D341Med (cell line): ENCODE results near the gene MDFI.
A peak's percentile ranks its signal among the peaks of the same experiment; 100 is the strongest.
"Not testable (repeated sequence)": the region's sequence is repeated elsewhere in the genome, so short reads cannot be mapped to it uniquely, and the experiment has no call there.

Experiments
- DNase-seq: peaks from one replicate; pipeline ENCODE4 v3.0.0; 2012; ENCODE audit warnings: low spot score

MDFI gene

DNA sequence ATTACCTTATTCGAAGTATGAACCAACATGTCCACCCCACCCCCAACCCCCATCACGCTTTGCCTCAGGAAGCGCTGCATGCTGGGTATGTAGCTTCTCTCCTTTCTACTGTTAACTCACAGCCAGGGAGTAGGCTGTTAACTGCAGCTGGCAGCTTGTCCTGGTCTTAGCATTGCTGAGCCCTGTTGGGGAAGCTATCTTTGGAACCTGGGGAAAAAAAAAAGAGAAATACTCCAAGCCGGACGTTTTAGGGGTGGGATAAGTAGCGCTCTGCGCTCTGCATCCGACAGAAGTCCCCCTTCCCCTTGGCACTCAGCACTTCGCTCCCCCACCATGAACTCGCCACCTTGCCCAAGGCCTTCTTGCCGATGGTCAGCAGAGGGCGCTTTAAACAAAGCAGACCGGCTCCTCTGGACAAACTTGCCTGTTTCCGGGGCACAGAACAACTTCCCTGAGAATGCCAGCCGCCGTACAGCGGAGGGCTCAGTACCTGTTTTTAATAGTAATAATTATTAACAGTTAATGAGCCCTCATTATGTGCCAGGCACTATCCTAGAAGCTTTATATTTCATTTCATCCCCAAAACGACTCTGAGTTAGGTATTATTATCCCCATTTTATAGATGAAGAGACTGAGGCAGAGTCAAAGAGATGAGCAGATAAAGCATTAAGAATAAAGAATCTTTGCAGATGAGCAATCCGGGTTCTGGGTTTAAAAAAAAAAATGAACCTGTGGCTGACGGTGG is 35.2 kb upstream of the MDFI start:
- DNase-seq, result peak; percentile 85

DNA sequence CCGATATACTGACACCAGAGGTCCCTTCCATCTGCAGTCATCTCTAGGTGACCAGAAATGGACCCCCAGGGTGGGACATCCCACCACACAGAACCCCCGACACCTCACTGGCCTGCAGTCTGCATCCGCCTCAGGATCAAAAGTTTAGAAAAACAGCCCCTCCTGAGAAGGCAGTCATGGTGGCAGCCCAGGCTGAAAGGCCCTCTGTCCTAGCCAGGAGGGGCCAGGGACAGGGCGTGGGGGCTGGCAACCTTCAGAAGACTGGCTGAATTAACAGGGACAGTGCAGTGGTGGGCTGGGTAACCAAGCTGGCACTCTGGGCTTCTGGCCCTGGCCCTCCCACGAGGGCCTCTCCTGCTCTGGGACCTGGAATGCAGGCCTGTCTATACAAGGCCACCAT is 34.3 kb upstream of the MDFI start:
- DNase-seq, result no peak

DNA sequence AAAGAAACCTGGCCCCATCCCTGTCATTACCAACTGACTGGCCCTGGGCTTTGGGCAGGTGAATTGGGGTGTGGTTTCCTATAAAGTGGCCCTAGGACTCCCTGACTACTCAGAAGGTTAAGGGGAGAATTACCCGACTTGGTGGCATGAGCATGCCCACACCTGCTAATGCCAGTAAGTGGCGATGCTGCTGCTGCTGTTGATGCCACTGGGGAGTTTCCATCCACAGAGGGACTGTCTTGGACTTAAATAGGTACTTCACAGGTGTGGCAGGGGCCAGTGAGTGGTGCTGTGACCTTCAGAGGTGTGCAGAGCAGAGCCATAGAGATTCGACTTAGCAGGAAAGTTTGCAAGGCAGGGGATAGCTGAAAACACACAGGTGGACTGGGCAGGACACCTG is 32.6 kb upstream of the MDFI start:
- no peak for DNase-seq

GRCh38 chr6:41607036-41607435 is 31.2 kb upstream of the MDFI start:
- DNase-seq, result no peak

DNA sequence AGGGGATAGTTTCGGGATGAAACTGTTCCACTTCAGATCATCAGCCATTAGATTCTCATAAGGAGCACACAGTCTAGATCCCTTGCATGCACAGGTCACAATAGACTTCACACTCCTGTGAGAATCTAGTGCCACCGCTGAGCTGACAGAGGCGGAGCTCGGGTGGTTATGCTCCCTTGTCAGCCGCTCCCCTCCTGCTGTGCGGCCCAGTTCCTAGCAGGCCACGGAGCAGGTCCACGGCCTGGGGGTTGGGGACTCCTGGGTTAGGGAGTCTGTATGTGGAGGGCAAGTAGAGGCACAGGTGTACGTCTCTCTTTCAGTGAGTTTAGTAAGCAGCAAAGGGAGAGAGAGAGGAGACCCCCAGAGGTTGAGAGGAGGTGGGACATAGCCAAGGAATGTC is 30.5 kb upstream of the MDFI start:
- no peak for DNase-seq

- DNase-seq, result no peak
These were observed 29.7 kb upstream of the MDFI start for GRCh38 chr6:41608443-41609151.

DNA sequence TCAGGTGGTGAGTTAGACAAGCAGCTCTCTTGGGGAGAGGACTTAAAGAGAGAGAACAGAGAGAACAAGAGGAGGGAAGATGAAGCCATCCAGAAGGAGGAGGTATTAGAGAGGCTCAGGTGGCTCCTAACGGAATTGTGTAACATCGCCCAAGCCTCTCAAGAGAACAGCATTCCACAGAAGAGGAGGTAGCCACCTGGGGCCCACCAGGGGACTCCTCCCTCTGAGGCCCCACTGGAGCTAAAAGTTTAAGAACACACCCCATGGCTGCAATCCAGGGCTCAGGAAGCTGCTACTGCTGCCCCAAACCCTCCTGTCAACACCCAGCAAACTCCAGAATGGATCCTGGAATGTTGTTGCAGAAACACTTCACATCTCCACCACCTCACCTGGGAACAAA is 23.6 kb upstream of the MDFI start:
- DNase-seq, result no peak

- DNase-seq, result no peak
These were observed 23.0 kb upstream of the MDFI start for GRCh38 chr6:41615311-41615710.

DNA sequence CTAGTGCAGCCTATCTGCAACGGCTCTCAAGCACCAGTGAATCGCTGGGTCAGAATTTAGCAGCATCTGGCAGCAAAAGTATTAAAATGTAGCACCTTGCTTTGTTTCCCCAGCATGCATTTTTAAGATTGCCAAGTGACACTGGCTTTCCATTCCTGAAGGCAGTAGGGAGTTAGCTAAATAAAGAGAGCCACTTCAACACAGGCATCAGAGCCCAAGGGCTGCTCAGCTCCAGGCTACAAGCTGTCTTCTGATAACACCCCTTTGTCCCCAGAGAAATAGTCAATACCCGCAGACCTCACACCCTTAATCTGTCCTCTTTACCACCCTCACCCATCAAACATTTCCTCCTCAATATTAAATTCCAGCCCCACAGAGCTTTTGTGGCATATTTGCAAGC is 19.7 kb upstream of the MDFI start:
- DNase-seq, result no peak

GRCh38 chr6:41619193-41619592 is 19.1 kb upstream of the MDFI start:
- DNase-seq, result not testable (repeated sequence)

GRCh38 chr6:41621367-41621766 is 16.9 kb upstream of the MDFI start:
- DNase-seq, result no peak

GRCh38 chr6:41621802-41622201 is 16.5 kb upstream of the MDFI start:
- no peak for DNase-seq

DNA sequence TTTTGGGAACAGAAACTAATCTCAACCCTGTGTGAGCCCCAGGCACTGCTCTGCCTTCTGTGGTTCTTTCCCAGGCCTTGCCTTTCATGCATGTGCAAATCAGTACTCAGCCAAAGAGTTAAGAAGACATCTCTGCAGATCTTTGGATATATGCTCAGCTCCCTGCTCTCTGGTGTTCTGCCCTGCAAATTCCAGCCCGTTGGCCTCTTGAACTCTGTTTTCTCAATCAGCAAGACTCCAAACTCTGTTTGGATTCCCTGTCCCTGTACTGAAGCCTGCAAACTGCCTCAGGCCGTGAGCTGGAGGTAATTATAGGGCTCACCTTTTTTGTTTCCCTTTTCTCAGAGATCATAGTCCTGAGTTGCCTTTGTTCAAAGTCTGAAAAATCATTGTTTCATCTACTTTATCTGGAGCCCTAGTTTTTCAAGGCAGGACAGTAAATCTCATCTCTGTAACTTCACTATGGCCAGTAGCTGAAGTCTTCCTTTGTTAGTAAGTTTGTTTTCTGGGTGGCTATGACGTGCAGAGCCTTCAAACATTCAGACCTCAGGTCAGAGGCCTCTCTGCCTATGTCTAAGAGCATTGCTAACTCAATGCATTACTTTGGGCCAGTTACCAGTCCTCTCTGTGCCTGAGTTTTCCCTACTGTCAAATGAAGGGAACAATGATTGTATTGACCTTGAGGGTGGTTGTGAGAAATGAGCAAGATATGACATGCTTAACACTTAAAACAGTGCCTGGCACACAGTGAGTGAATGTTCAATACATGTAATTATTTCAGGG is 15.9 kb upstream of the MDFI start:
- no peak for DNase-seq

DNA sequence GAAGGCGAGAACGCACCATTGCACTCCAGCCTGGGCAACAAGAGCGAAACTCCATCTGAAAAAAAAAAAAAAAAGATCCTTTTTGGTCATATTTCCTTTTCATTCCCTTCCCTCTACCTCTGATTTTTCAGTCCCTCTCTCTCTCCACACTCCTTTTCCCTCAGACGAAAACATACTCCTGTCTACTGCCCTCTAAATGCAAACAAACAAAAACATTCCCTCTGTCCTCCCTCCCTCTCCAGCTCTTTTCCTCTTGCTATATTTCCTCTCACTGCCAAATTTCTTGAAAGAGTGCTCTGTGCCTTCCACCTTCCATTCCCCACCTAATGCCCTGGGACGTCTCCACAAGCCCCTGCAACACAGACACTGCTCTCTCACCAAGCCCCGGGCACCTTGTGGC is 14.9 kb upstream of the MDFI start:
- no peak for DNase-seq

DNA sequence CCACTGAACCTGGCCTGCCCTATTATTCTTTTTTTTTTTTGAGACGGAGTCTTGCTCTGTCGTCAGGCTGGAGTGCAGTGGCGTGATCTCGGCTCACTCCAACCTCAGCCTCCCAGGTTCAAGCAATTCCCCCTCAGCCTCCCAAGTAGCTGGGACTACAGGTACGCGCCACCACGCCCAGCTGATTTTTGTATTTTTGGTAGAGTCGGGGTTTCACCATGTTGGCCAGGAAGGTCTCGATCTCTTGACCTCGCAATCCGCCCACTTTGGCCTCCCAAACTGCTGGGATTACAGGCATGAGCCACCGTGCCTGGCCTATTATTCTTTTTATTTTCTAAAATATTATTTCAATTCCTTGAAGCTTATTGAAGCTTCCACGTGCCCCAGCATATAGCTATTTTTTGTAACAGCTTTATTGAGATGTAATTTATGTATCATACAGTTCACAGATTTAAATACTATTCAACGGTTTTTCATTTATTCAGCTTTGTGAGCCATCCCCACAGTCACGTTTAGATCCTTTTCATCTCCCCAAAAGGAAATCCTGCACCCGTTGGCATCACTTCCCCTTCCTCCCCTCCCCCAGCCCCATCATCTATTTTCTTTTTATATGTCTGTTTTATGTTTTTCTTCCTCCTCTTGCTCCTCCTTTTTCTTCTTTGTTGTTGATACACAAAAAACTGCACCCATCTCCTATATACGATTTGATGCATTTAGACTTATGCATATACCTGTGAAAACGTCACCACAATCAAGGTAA is 13.5 kb upstream of the MDFI start:
- DNase-seq, result no peak

DNA sequence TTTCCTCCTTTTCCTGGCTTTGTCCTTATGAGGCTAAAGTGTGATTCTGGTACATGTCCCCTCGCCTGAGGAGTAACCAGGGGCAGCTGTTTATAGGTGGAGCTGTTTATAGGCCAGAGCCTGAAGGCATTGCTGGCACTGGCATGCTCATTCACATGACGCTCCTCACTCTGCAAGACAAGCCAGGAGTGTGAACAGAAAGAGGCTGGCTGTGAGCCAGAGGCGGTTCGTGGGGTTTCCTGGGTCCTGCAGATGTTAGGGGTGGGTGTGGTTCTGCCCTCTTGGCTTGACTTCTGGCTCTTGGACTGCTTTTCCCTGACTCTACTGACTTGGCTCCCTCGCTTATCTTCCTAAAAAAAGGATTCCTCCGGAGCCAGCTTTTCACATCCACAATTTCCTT is 12.8 kb upstream of the MDFI start:
- DNase-seq, result no peak

DNA sequence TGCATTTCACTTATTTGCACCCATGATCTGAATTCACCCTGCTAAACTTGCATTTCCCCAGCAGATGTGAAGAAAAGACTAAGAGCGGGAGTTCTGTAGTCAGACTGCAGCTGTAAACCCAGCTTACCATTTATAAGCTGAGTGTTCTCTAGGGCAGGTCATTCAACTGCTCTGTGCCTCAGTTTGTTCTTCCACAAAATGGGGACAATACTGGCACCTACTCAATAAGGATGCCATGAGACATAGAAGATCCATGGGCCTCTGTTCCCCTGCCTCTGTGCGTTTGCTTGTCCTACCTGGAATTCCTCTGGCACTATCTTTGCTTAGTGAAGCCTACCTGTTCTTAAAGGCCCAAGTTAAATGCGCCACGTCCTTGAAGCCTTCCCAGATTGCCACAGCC is 12.2 kb upstream of the MDFI start:
- DNase-seq, result no peak

DNA sequence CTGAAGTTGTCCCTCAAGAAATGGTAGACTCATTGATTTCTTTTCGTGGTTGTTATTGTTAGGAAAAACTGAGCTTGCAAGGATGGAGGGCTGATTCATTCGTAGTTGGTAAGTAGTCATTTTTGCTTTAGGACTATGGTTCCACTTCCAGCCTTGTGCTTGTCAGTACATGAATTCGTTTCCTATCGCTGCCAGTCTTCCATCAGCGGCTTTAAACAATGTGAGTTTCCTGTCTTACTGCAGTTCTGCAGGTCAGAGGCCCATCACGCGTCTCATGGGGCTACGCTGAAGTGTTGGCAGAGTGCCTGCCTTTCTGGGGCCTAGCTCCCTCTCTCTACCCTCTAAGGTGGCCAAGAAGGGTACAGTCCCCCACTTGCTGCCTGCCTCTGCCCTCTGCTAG is 11.4 kb upstream of the MDFI start:
- DNase-seq, result no peak

GRCh38 chr6:41629128-41629527 is 9.1 kb upstream of the MDFI start:
- DNase-seq, result no peak

DNA sequence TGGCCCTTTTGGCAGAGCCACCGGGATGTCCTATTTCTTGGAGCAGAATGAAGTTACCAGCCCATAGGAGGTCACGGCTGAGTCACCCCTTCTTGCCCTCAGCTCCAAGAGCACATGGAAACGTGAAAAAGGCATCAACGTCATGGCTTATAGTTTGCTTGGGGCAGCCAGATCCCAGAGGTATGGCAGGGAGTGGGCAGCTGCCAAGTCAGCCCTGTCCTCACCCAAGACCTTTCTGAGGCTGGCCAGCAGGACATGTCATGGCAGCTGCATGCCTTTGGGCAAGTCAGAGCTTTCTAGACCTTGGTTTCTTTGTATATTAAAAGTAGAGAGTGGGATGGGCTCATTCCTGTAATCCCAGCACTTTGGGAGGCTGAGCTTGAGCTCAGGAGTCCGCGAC is 8.2 kb upstream of the MDFI start:
- no peak for DNase-seq

DNA sequence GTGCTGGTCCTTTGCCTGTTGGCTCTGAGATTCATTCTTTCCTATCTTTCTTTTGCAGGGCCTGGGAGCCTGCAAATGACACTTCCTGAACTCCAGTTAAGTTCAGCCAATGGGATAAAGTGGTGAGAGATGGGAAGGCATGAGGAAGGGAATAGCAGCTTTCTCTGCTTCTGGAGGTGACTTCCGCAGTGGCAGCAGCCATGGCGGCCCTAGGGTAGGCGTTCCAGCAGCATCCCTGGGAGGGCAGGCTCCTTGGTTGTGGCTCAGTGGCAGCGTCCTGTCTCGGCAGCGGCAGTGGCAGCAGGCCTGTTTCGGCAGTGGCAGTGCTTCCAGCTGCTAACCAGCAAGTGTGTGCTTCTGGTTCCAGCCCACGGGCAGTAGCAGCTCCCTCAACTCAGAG is 7.3 kb upstream of the MDFI start:
- DNase-seq, result no peak

- no peak for DNase-seq
These were observed 5.1 kb upstream of the MDFI start for GRCh38 chr6:41633056-41633634.
